ENCODE data around the gene OGDH. TPM values are rescaled to one million over a fixed set of nuclear protein-coding genes. Genes with fewer than 3 reads are reported as not detected.
A peak's percentile ranks its signal among the peaks of the same experiment; 100 is the strongest.

Gene OGDH
- total and polyA plus RNA-seq, 4 donors = 39.0 to 142 (median 59.9) TPM

- no peak for DNase-seq
- Histone ChIP-seq H3K27ac (ENCODE audit: low read depth in 1 of 2, low read length in 1 of 2) (no peak overlapping the region), H3K4me3 (no peak overlapping the region), H3K4me1 (ENCODE audit: control insufficient read depth in 5 of 5, insufficient read depth in 5 of 5, low read length in 5 of 5) (no peaks in the 10 kb centered on the region), H3K9ac (ENCODE audit: insufficient read depth in 1 of 2, low read length in 2 of 2) (no peak overlapping the region), H3K36me3 (ENCODE audit: control insufficient read depth in 4 of 4, insufficient read depth in 4 of 4, low read length in 4 of 4) (peaks cover 18 to 51% (median 35%) of the 10 kb centered on the region in 4 donors), H3K9me3 (ENCODE audit: control insufficient read depth in 4 of 4, insufficient read depth in 3 of 4, low read length in 3 of 4) (no peaks in the 10 kb centered on the region), H3K27me3 (ENCODE audit: control insufficient read depth in 3 of 3, insufficient read depth in 3 of 3, low read length in 2 of 3) (no peaks in the 10 kb centered on the region)
- ATAC-seq (ENCODE audit: insufficient read depth, low FRiP score) = no peak
- 91 to 96% methylated on average over 2 of the region's 2 CpGs for WGBS, 2 donors
- no peak for TF ChIP-seq CTCF (IDR thresholded peaks at IDR 0.05; ENCODE audit: control extremely low read depth, extremely low read depth)
Measured at GRCh38 chr7:44564606-44565005, 41.8 kb upstream of the OGDH start.

GRCh38 chr7:44565097-44565794, 41.2 kb upstream of the OGDH start:
- DNase-seq = peak; percentile 48 to 56 (median 50)
- H3K9ac ChIP-seq (ENCODE audit: insufficient read depth in 1 of 2, low read length in 2 of 2) = no peak overlapping the region
- WGBS, 2 donors = 66 to 72% methylated on average over 13 of the region's 13 CpGs
- no peaks in the 10 kb centered on the region for H3K27me3 ChIP-seq (ENCODE audit: control insufficient read depth in 3 of 3, insufficient read depth in 3 of 3, low read length in 2 of 3)
- peak; percentile 80 for TF ChIP-seq CTCF (IDR thresholded peaks at IDR 0.05; ENCODE audit: control extremely low read depth, extremely low read depth)
- peaks cover 23 to 57% (median 42%) of the 10 kb centered on the region in 4 donors for H3K36me3 ChIP-seq (ENCODE audit: control insufficient read depth in 4 of 4, insufficient read depth in 4 of 4, low read length in 4 of 4)
- peak; percentile 91 for ATAC-seq (ENCODE audit: insufficient read depth, low FRiP score)
- no peak overlapping the region for H3K27ac ChIP-seq (ENCODE audit: low read depth in 1 of 2, low read length in 1 of 2)
- no peak overlapping the region for H3K4me3 ChIP-seq
- no peaks in the 10 kb centered on the region for H3K4me1 ChIP-seq (ENCODE audit: control insufficient read depth in 5 of 5, insufficient read depth in 5 of 5, low read length in 5 of 5)
- no peaks in the 10 kb centered on the region for H3K9me3 ChIP-seq (ENCODE audit: control insufficient read depth in 4 of 4, insufficient read depth in 3 of 4, low read length in 3 of 4)

GRCh38 chr7:44565795-44566559, 40.5 kb upstream of the OGDH start:
- Histone ChIP-seq H3K4me1 (ENCODE audit: control insufficient read depth in 5 of 5, insufficient read depth in 5 of 5, low read length in 5 of 5) (no peaks in the 10 kb centered on the region), H3K4me3 (no peak overlapping the region), H3K9ac (ENCODE audit: insufficient read depth in 1 of 2, low read length in 2 of 2) (no peak overlapping the region), H3K27me3 (ENCODE audit: control insufficient read depth in 3 of 3, insufficient read depth in 3 of 3, low read length in 2 of 3) (no peaks in the 10 kb centered on the region), H3K27ac (ENCODE audit: low read depth in 1 of 2, low read length in 1 of 2) (no peak overlapping the region), H3K9me3 (ENCODE audit: control insufficient read depth in 4 of 4, insufficient read depth in 3 of 4, low read length in 3 of 4) (no peaks in the 10 kb centered on the region), H3K36me3 (ENCODE audit: control insufficient read depth in 4 of 4, insufficient read depth in 4 of 4, low read length in 4 of 4) (peaks cover 28 to 63% (median 48%) of the 10 kb centered on the region in 4 donors)
- 68 to 79% methylated on average over 15 to 16 of the region's 16 CpGs for WGBS, 2 donors
- no peak for TF ChIP-seq CTCF (IDR thresholded peaks at IDR 0.05; ENCODE audit: control extremely low read depth, extremely low read depth)
- DNase-seq = no peak
- ATAC-seq (ENCODE audit: insufficient read depth, low FRiP score) = no peak
